Activated T-cell treated with anti-CD3 and anti-CD28 coated beads for 1 hour (primary cell): ENCODE data around the gene SLC9A9.

Experiments used
- DNase-seq: peaks from one replicate; pipeline ENCODE4 v3.0.0-alpha.2; 2020; ENCODE audit warnings: low read depth

SLC9A9 gene

DNA sequence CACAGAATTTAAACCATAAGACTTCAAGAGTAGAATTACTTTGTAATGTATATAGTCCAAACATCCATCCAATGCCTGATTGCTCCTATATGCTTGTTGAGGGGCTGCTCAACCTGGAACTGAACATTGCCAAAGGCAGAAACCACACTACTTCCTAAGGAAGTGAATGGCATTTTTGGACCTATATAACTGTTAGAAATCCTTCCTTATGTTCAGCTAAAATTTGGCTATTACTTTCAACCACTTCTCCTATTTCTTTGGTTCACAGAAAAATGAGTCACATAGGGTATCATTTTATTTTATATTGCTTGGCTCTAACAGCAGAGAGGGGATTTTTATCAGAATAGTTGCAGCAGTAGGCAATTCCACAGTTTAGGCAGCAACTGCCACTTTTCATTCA, 342.1 kb downstream of the SLC9A9 start:
- DNase-seq = no peak

- no peak for DNase-seq
Observed at GRCh38 chr3:143503325-143503885, 344.9 kb downstream of the SLC9A9 start.

DNA sequence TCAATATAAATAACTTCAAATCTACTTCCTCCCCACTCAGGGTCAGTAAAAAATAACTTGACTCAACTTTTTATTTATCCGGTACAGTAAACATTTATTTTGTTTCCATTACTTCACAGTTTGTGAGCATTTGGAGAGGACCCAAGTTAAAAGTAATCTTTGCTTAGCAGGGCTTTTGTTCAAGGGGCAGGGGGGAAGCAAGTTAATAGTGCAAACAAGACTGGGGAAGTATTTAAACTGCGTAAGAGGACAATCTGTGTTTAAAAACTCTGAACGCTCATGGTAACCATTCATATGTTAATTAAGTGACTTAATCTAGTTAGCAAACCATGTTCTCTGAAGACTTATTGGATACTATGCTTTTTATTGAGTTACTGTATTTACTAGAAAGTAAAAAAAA, 346.2 kb downstream of the SLC9A9 start:
- DNase-seq = no peak

GRCh38 chr3:143497382-143497781, 350.9 kb downstream of the SLC9A9 start:
- no peak for DNase-seq

DNA sequence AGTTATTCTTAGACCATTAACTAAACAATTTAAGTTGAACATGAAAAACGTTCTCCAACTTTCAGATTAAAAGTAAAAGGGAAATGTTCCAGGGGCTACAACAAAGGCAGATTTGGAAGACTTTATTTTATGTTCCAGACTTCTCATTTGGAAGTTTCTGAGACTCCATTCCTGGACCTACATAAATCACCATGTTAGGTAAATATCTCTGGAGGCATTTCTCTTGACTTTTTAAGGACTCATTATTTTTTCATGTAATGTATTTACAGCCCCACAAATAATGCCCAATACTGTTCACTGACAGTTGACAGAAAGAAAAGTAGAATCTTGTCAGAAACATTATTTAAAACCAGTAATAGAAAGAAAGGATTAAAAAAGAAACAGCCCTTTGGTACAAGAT, 352.1 kb downstream of the SLC9A9 start:
- DNase-seq = no peak

DNA sequence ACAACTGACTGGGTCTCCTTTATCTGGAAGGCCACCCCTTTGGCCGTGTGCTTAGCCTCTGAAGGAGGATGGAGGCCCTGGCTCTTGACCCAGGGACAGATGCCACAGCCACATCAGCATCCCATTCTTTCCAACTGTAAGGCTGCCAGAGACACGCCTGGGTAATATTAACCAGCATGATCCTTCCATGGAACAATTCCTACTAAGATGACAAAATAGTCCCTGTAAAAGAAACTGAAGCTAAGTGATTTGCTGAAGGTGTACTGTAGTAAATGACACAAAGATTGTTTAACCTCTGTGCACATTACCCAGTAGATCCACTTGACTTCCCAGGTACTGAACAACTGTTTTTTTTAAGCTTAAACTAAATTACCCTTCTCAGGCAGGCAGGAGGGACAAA, 352.7 kb downstream of the SLC9A9 start:
- no peak for DNase-seq

DNA sequence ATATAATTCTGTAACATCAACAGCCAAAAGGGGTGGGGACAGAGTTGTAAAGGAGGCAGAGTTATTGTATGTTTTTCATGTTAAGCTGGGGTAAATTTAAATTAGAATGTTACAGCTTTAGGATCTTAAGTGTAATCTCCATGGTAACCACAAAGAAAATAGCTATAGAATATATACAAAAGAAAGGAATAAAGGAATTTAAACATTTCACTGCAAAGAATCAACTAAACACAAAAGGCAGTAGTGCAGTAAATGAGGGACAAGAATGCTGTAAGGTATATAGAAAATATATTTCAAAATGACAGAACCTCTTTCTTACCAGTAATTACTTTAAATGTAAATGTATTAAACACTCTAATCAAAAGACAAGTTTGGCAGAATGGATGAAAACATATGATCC, 361.7 kb downstream of the SLC9A9 start:
- no peak for DNase-seq

GRCh38 chr3:143484846-143485512, 363.3 kb downstream of the SLC9A9 start:
- DNase-seq = no peak

DNA sequence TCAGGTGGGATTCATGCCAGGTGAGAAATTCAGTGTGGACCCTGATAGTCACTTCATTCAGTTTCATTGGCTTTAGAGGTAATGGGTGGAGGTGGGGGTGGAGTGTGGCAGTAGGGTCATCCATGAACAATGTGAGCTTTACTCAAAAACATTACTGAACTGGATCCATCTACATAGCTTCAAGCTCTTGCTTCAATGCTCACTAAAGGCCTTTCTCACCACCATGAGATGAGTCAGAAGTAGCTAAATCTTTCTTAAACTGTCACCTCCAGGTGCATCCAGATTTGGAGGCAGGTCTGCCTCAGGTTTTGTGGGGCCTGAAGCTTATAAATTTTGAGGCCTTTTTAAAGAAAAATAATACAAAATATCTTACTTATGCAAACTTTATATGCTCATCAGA, 365.1 kb downstream of the SLC9A9 start:
- no peak for DNase-seq

GRCh38 chr3:143482106-143483088, 365.9 kb downstream of the SLC9A9 start:
- DNase-seq = no peak

GRCh38 chr3:143480344-143480743, 367.9 kb downstream of the SLC9A9 start:
- DNase-seq = no peak

DNA sequence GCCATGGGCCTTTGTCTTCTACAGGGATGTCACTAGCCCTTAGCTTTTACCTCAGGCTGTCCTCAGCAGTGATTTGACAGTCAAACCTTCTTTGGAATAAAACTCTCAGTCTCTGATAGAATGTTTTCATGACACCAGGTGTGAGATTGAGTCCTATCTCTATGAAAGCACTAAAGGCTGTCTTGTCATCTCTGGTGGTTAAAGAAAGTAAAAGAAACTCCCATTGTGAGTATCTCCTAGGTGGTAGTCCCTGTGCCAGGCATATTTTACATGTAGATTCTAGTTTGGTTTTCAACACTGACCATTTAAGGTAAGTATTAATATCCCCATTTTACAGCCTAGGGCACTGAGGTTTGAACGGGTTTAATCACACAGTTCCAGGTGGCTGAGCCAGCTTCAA, 368.5 kb downstream of the SLC9A9 start:
- no peak for DNase-seq

DNA sequence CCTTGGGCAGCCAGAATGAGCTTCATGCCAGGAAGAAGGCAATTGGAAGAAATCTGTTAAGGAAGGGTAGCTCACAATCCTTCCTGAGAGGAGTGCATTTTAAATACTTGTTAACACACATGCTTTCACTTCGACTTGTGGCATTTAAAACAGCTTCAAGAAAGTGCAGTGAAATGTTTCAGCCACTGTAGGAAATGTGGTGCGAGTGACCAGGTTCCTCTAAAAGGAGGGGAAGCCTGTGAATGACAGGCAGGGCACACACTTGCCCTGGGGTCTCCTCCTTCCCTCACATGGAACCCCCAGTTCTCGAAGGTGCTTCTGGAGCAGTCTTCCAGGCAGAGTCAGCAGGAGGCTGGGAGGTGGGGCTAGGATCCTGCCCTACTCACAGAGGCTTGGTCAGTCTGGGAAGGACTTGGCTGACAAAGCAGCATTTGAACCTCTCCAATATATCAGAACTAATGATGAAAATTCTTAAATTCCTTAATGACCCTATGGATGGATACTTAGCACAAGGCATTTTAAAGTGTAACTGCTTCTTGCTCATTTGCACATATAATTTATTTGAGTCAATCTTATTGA, 370.1 kb downstream of the SLC9A9 start:
- no peak for DNase-seq

- no peak for DNase-seq
Observed at GRCh38 chr3:143476965-143477640, 371.2 kb downstream of the SLC9A9 start.

DNA sequence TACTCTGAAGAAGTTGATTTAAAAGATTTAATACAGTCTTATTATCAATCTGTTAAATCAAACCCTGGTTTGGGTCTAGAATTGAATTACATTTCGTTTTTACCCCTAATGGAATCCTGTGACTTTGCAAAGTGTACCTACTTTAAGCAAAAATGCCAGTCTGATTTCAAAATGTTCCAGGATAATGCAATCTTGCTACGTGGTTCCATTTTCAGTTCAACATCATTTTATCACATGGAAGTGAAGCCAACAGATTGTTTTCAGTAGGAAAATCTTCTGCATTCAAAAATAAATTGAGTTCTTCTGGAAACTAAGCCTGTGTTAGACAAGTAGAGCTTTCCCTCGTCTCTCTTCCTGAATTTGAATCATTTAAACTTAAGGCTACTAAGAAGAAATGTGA, 372.3 kb downstream of the SLC9A9 start:
- DNase-seq = no peak

DNA sequence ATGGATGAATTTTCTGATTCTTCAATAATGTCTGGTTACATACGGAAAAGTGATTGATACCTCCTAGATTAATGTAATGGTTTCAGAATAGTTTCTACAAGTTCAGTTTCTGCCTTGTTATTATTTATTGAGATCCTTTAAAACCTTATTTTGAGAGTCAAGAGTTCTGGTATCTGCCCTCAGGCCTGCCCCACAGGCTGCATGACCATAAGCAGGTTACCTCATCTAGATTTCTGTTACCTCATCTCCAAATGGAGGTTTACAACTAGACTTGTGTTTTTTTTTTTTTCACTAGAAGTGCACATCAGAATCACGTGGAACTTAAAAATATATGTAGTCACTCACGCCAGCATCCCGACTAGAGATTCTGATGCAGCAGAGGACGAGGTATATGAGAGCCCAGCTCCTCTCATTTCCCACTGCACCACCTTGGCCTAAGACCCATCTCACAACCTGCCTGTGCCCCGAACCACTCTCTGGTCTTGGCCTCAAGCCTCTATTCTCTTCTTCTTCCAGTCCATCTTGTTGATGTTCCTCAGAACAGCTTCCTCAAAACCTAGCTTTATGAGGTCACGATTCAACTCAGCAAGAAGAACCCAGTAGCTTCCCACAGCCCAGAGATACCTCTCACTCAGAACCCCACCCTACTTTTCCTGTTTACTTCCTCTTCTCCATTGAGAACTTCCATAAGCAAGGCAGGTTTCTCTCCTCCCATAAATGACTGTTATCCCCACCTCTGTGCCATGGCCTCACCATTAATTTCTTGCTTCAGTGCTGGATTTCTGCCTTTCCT, 375.3 kb downstream of the SLC9A9 start:
- DNase-seq = no peak

GRCh38 chr3:143471705-143472104, 376.6 kb downstream of the SLC9A9 start:
- DNase-seq = no peak

- DNase-seq = no peak
Observed at GRCh38 chr3:143469159-143469558, 379.1 kb downstream of the SLC9A9 start.

GRCh38 chr3:143465666-143466065, 382.6 kb downstream of the SLC9A9 start:
- no peak for DNase-seq

DNA sequence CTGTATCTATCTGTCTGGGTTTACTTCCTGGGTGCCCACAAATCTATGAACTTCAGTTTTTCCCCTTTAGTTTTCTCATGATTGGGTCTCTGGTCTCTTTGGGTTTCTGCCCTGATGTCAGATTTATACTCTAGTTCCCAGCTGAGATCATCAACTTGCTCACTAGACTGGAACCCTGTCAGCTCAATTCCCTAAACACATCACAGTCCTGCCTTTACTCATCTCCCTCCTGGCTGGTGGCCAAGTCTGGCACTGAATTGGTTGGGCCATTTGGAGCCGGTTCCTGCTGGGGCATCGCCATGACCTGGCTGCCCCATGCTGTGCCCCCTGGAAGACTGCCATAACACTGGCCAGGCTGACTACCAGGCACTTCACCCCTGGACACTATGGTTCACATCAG, 383.4 kb downstream of the SLC9A9 start:
- DNase-seq = no peak

GRCh38 chr3:143455480-143455879, 392.8 kb downstream of the SLC9A9 start:
- DNase-seq = no peak
